Fibroblast of lung (primary cell): Measurements from ENCODE around the gene DCBLD2.
A peak's percentile ranks its signal among the peaks of the same experiment; 100 is the strongest.

Source experiments
- CTCF ChIP-seq, 2 donors: IDR thresholded peaks in 1 of 2; conservative IDR thresholded peaks in 1 of 2; 1 replicate in 1 of 2; 2 replicates in 1 of 2; pipeline ENCODE4 v1.5.1; 2011 to 2012; ENCODE audit warnings: low read length in 2 of 2, control low read depth in 1 of 2, inconsistent platforms in 1 of 2, low read depth in 1 of 2, mild to moderate bottlenecking in 1 of 2
- EZH2 ChIP-seq: IDR thresholded peaks from 2 replicates; pipeline ENCODE4 v1.5.1; 2012; ENCODE audit warnings: low read length, control low read depth, mild to moderate bottlenecking; ENCODE audit errors: missing control alignments

GRCh38 chr3:98777801-98778220, 123.7 kb downstream of the DCBLD2 start:
- TF ChIP-seq CTCF (conservative IDR thresholded peaks at IDR 0.05 in 1 of 2, IDR thresholded peaks at IDR 0.05 in 1 of 2; ENCODE audit: low read depth in 1 of 2, low read length in 2 of 2) (peak; percentile 15 to 23), EZH2 (no peak)
